ENCODE results near the gene SHC4. TPM values are rescaled to one million over a fixed set of nuclear protein-coding genes. Genes with fewer than 3 reads are reported as not detected.

Gene SHC4
- total RNA-seq, 2 experiments from 2014 or later = 0.41 to 1.3 TPM

GRCh38 chr15:48993380-48993779 lies 29.7 kb upstream of the SHC4 start:
- peaks cover 53% of the 10 kb centered on the region for H3K36me3 ChIP-seq (ENCODE audit: insufficient read depth, low read length)
- no peaks in the 10 kb centered on the region for H3K79me2 ChIP-seq (ENCODE audit: insufficient read depth, low read depth, low read length)
- CTCF ChIA-PET (ENCODE audit: unreplicated experiment) = no interaction called here
- no peak overlapping the region for H2AFZ ChIP-seq (ENCODE audit: low read length)
- H3K27ac ChIP-seq (ENCODE audit: low read depth, low read length, poor library complexity, severe bottlenecking) = no peak overlapping the region
- H3K4me3 ChIP-seq (ENCODE audit: low read depth, low read length, poor library complexity, severe bottlenecking) = no peak overlapping the region
- H3K4me2 ChIP-seq (ENCODE audit: low read length) = no peak overlapping the region
- POLR2A ChIA-PET = interaction anchor here (0.7 kb wide), 1 partner anchor 896 kb away, joined by 5 read pairs; no protein-coding TSS in a partner anchor
- BruUV-seq (replicated peaks) = no TSS peak
- H4K20me1 ChIP-seq (ENCODE audit: insufficient read depth, low read length) = no peaks in the 10 kb centered on the region
- intact Hi-C loops (cut with micrococcal nuclease; ENCODE audit: unreplicated experiment) = no loop called here
- no peak for DNase-seq (ENCODE audit: low spot score)
- no peaks in the 10 kb centered on the region for H3K9me2 ChIP-seq (ENCODE audit: insufficient read depth, low read length)
- no peaks in the 10 kb centered on the region for H3K9me3 ChIP-seq (ENCODE audit: low read length)
- no peak for TF ChIP-seq EZH2phosphoT487 (IDR thresholded peaks at IDR 0.05; ENCODE audit: borderline replicate concordance, low read depth, low read length)
- no peak for TF ChIP-seq CTCF (conservative IDR thresholded peaks at IDR 0.05; ENCODE audit: low read length)
- peaks cover 8% of the 10 kb centered on the region for H3K4me1 ChIP-seq (ENCODE audit: insufficient read depth, low read length, poor library complexity, severe bottlenecking)

GRCh38 chr15:48992545-48992944 lies 28.8 kb upstream of the SHC4 start:
- Histone ChIP-seq H3K9me2 (ENCODE audit: insufficient read depth, low read length) (no peaks in the 10 kb centered on the region), H3K36me3 (ENCODE audit: insufficient read depth, low read length) (peaks cover 45% of the 10 kb centered on the region), H4K20me1 (ENCODE audit: insufficient read depth, low read length) (no peaks in the 10 kb centered on the region), H3K4me1 (ENCODE audit: insufficient read depth, low read length, poor library complexity, severe bottlenecking) (peaks cover 8% of the 10 kb centered on the region), H3K9me3 (ENCODE audit: low read length) (no peaks in the 10 kb centered on the region), H3K4me3 (ENCODE audit: low read depth, low read length, poor library complexity, severe bottlenecking) (no peak overlapping the region), H2AFZ (ENCODE audit: low read length) (no peak overlapping the region), H3K27ac (ENCODE audit: low read depth, low read length, poor library complexity, severe bottlenecking) (no peak overlapping the region), H3K79me2 (ENCODE audit: insufficient read depth, low read depth, low read length) (no peaks in the 10 kb centered on the region), H3K4me2 (ENCODE audit: low read length) (no peak overlapping the region)
- DNase-seq (ENCODE audit: low spot score) = peak; percentile 47
- ChIA-PET POLR2A (interaction anchor here (0.5 kb wide), 1 partner anchor 159 kb away, joined by 3 read pairs; no protein-coding TSS in a partner anchor), CTCF (ENCODE audit: unreplicated experiment) (no interaction called here)
- TF ChIP-seq EZH2phosphoT487 (IDR thresholded peaks at IDR 0.05; ENCODE audit: borderline replicate concordance, low read depth, low read length) (no peak), CTCF (conservative IDR thresholded peaks at IDR 0.05; ENCODE audit: low read length) (no peak)
- intact Hi-C loops (cut with micrococcal nuclease; ENCODE audit: unreplicated experiment) = no loop called here
- no TSS peak for BruUV-seq (replicated peaks)

GRCh38 chr15:48992096-48992495 lies 28.4 kb upstream of the SHC4 start:
- no peak overlapping the region for H3K27ac ChIP-seq (ENCODE audit: low read depth, low read length, poor library complexity, severe bottlenecking)
- TF ChIP-seq EZH2phosphoT487 (IDR thresholded peaks at IDR 0.05; ENCODE audit: borderline replicate concordance, low read depth, low read length) (no peak), CTCF (conservative IDR thresholded peaks at IDR 0.05; ENCODE audit: low read length) (no peak)
- no peak for DNase-seq (ENCODE audit: low spot score)
- CTCF ChIA-PET (ENCODE audit: unreplicated experiment) = no interaction called here
- intact Hi-C loops (cut with micrococcal nuclease; ENCODE audit: unreplicated experiment) = no loop called here
- H3K9me2 ChIP-seq (ENCODE audit: insufficient read depth, low read length) = no peaks in the 10 kb centered on the region
- H3K4me2 ChIP-seq (ENCODE audit: low read length) = no peak overlapping the region
- no peak overlapping the region for H2AFZ ChIP-seq (ENCODE audit: low read length)
- H3K9me3 ChIP-seq (ENCODE audit: low read length) = no peaks in the 10 kb centered on the region
- peaks cover 8% of the 10 kb centered on the region for H3K4me1 ChIP-seq (ENCODE audit: insufficient read depth, low read length, poor library complexity, severe bottlenecking)
- no TSS peak for BruUV-seq (replicated peaks)
- H3K36me3 ChIP-seq (ENCODE audit: insufficient read depth, low read length) = peaks cover 42% of the 10 kb centered on the region
- H4K20me1 ChIP-seq (ENCODE audit: insufficient read depth, low read length) = no peaks in the 10 kb centered on the region
- POLR2A ChIA-PET = interaction anchor here (0.5 to 0.6 kb wide), 3 partner anchors 15 to 159 kb away, joined by 3 read pairs; no protein-coding TSS in a partner anchor
- no peak overlapping the region for H3K4me3 ChIP-seq (ENCODE audit: low read depth, low read length, poor library complexity, severe bottlenecking)
- no peaks in the 10 kb centered on the region for H3K79me2 ChIP-seq (ENCODE audit: insufficient read depth, low read depth, low read length)

Measured in OCI-LY7 (cell line).